HCT116 (cell line): Measurements from ENCODE around the gene AMPD3. TPM values are rescaled to one million over a fixed set of nuclear protein-coding genes. Genes with fewer than 3 reads are reported as not detected.

Experiments used
- ATAC-seq: fragments of 200-7000 bp; cut with Tn5 transposase; 2 replicates; pipeline ENCODE4 v1.9.1; 2020; ENCODE audit warnings: mild to moderate bottlenecking, moderate library complexity
- BruUV-seq: library from RNA; stranded (reverse); fragments of 400-500 nt; replicated peaks from 2 replicates; lab custom pipeline; 2021; lab: Mats Ljungman, UMichigan
- CTCF ChIA-PET: fragments of 300-600 bp; sonication (Branson Sonifier 250); formaldehyde crosslinking; loops from one replicate; lab custom pipeline; 2021; ENCODE audit warnings: antibody characterized with exemption; lab: Charles Lee
- POLR2A ChIA-PET: fragments of 300-600, 350-600 bp; sonication (Branson Sonifier 250); formaldehyde crosslinking; loops from one replicate; lab custom pipeline; 2021; ENCODE audit warnings: antibody characterized with exemption; lab: Charles Lee
- RAD21 ChIA-PET, 2 experiments: fragments of 300-600 bp; sonication (Branson Sonifier 250); formaldehyde crosslinking; loops; one replicate each; lab custom pipeline; 2023; ENCODE audit warnings: low total read pairs in 2 of 2; ENCODE audit not compliant: uncharacterized antibody in 2 of 2, unreplicated experiment in 2 of 2, low non-redundant PET in 1 of 2; lab: Charles Lee
- DNase-seq: peaks from one replicate; pipeline ENCODE4 v3.0.0-alpha.2; 2010; ENCODE audit warnings: low read depth, low spot score
- H2AFZ ChIP-seq: fragments of 200-600 bp; shearing (Covaris generic), sonication (generic); 2 replicates; pipeline ENCODE4 v1.6.1; 2017; ENCODE audit warnings: low read depth, mixed run types, mixed read lengths, antibody characterized with exemption, low read length; ENCODE audit not compliant: poor library complexity, severe bottlenecking
- H3K27ac ChIP-seq: 2 replicates; pipeline ENCODE4 v1.5.1; 2012; ENCODE audit warnings: low read depth, low read length
- H3K27me3 ChIP-seq: fragments of 200-600 bp; sonication (generic); 2 replicates; pipeline ENCODE4 v1.6.1; 2016; ENCODE audit warnings: mixed run types, low read length, mixed read lengths; ENCODE audit not compliant: insufficient read depth
- H3K36me3 ChIP-seq, 2 experiments: fragments of 200-500 bp in 1 of 2; fragments of 200-600 bp in 1 of 2; sonication (Bioruptor generic) in 1 of 2; sonication (generic) in 1 of 2; 2 replicates each; pipeline versions ENCODE4 v1.5.1 to v1.6.1; 2014 to 2016; ENCODE audit warnings: low read length in 2 of 2, inconsistent platforms in 1 of 2, mixed read lengths in 1 of 2, mixed run types in 1 of 2; ENCODE audit not compliant: insufficient read depth in 2 of 2, control insufficient read depth in 1 of 2
- H3K4me1 ChIP-seq, 2 experiments: fragments of 200-600 bp in 1 of 2; sonication (generic) in 1 of 2; 2 replicates each; pipeline versions ENCODE4 v1.5.1 to v1.6.1; 2012 to 2017; ENCODE audit warnings: low read length in 2 of 2, inconsistent platforms in 1 of 2, mild to moderate bottlenecking in 1 of 2, mixed read lengths in 1 of 2, mixed run types in 1 of 2, moderate library complexity in 1 of 2; ENCODE audit not compliant: insufficient read depth in 2 of 2, control insufficient read depth in 1 of 2
- H3K4me2 ChIP-seq: fragments of 200-600 bp; sonication (generic); 2 replicates; pipeline ENCODE4 v1.6.1; 2017; ENCODE audit warnings: mixed run types, low read length, mixed read lengths
- H3K4me3 ChIP-seq, 2 experiments: fragments of 200-600 bp in 1 of 2; sonication (generic) in 1 of 2; replicated peaks in 1 of 2; 2 replicates each; pipeline ENCODE4 v1.5.1; 2011 to 2016; ENCODE audit warnings: low read length in 2 of 2, control low read depth in 1 of 2, low read depth in 1 of 2, mild to moderate bottlenecking in 1 of 2, mixed read lengths in 1 of 2, mixed run types in 1 of 2
- H3K79me2 ChIP-seq: fragments of 200-600 bp; sonication (generic); 2 replicates; pipeline ENCODE4 v1.6.1; 2017; ENCODE audit warnings: mild to moderate bottlenecking, mixed run types, low read length, moderate library complexity, mixed read lengths; ENCODE audit not compliant: insufficient read depth
- H3K9ac ChIP-seq: fragments of 200-600 bp; sonication (generic); 2 replicates; pipeline ENCODE4 v1.6.1; 2016; ENCODE audit warnings: low read length, mixed read lengths
- H3K9me2 ChIP-seq: fragments of 200-600 bp; sonication (generic), shearing (Covaris generic); 2 replicates; pipeline ENCODE4 v1.6.1; 2017; ENCODE audit warnings: mixed run types, mild to moderate bottlenecking, moderate library complexity; ENCODE audit not compliant: insufficient read depth
- H3K9me3 ChIP-seq, 2 experiments: fragments of 200-500 bp in 1 of 2; fragments of 200-600 bp in 1 of 2; sonication (Bioruptor generic) in 1 of 2; sonication (generic) in 1 of 2; 2 replicates each; pipeline ENCODE4 v1.6.1; 2014 to 2017; ENCODE audit warnings: low read length in 2 of 2, mixed read lengths in 2 of 2, inconsistent platforms in 1 of 2, low read depth in 1 of 2, mild to moderate bottlenecking in 1 of 2, mixed run types in 1 of 2, moderate library complexity in 1 of 2; ENCODE audit not compliant: control insufficient read depth in 1 of 2, insufficient read depth in 1 of 2
- H4K20me1 ChIP-seq: fragments of 200-600 bp; sonication (generic), shearing (Covaris generic); 2 replicates; pipeline ENCODE4 v1.6.1; 2017; ENCODE audit warnings: mixed run types, mild to moderate bottlenecking, moderate library complexity; ENCODE audit not compliant: insufficient read depth
- ATF3 ChIP-seq: IDR thresholded peaks from 2 replicates; pipeline ENCODE4 v1.6.1; 2012
- CBX3 ChIP-seq: IDR thresholded peaks from 2 replicates; pipeline ENCODE4 v1.6.1; 2012; ENCODE audit warnings: low read depth
- EGR1 ChIP-seq: IDR thresholded peaks from 2 replicates; pipeline ENCODE4 v1.6.1; 2012; ENCODE audit warnings: low read depth
- ELF1 ChIP-seq: IDR thresholded peaks from 2 replicates; pipeline ENCODE4 v1.6.1; 2012; ENCODE audit warnings: low read depth, borderline replicate concordance
- EZH2 ChIP-seq: fragments of 200-600 bp; sonication (generic); IDR thresholded peaks from 2 replicates; pipeline ENCODE4 v1.6.1; 2017; ENCODE audit warnings: antibody characterized with exemption, mixed run types
- JUND ChIP-seq: IDR thresholded peaks from 2 replicates; pipeline ENCODE4 v1.6.1; 2012
- POLR2AphosphoS5 ChIP-seq: IDR thresholded peaks from 2 replicates; pipeline ENCODE4 v1.6.1; 2011; ENCODE audit warnings: mild to moderate bottlenecking, low read depth, low read length, moderate library complexity
- RAD21 ChIP-seq: IDR thresholded peaks from 2 replicates; pipeline ENCODE4 v1.6.1; 2012; ENCODE audit warnings: low read depth, mild to moderate bottlenecking
- REST ChIP-seq: IDR thresholded peaks from 2 replicates; pipeline ENCODE4 v1.6.1; 2012; ENCODE audit warnings: low read depth
- SIN3A ChIP-seq: IDR thresholded peaks from 2 replicates; pipeline ENCODE4 v1.6.1; 2012; ENCODE audit warnings: low read depth
- SP1 ChIP-seq: IDR thresholded peaks from 2 replicates; pipeline ENCODE4 v1.6.1; 2012; ENCODE audit warnings: low read depth
- SRF ChIP-seq: IDR thresholded peaks from 2 replicates; pipeline ENCODE4 v1.6.1; 2012; ENCODE audit warnings: low read depth
- TCF7L2 ChIP-seq: IDR thresholded peaks from 2 replicates; pipeline ENCODE4 v1.7.0; 2011; ENCODE audit warnings: borderline replicate concordance, inconsistent platforms; ENCODE audit not compliant: insufficient read depth, insufficient read length; ENCODE audit errors: extremely low read depth
- YY1 ChIP-seq: IDR thresholded peaks from 2 replicates; pipeline ENCODE4 v1.6.1; 2011; ENCODE audit warnings: low read length, low read depth, moderate library complexity, mild to moderate bottlenecking; ENCODE audit not compliant: insufficient replicate concordance; ENCODE audit errors: extremely low read depth
- ZFX ChIP-seq: fragments of 450-650 bp; IDR thresholded peaks from 2 replicates; pipeline ENCODE4 v1.6.1; 2017
- intact Hi-C: fragments of 100-400 bp; cut with micrococcal nuclease; formaldehyde crosslinking; loops from 2 replicates; pipeline ENCODE4 v1.10.0; 2022
- total RNA-seq: library from RNA; stranded (reverse); gene quantifications from one replicate; pipeline ENCODE4 v1.2.1, GENCODE V29; 2021; ENCODE audit not compliant: unreplicated experiment

The AMPD3 gene
- total RNA-seq, 1 experiment from 2014 or later, result 25.9 TPM

GRCh38 chr11:10496296-10496936, 41.4 kb downstream of the AMPD3 start (continued):
- TF ChIP-seq ELF1, result no peak
- TF ChIP-seq REST, result no peak
- TF ChIP-seq ATF3, result no peak
- TF ChIP-seq SIN3A, result no peak
- no peak for TF ChIP-seq ZFX
- no peak for TF ChIP-seq RAD21
- TF ChIP-seq TCF7L2, result no peak
- TF ChIP-seq JUND, result no peak
- TF ChIP-seq, all 23 proteins: peak for 0

- H3K36me3 ChIP-seq, result peaks cover 6 to 67% of the 10 kb centered on the region in 2 experiments
- H3K4me3 ChIP-seq, result no peak overlapping the region
- BruUV-seq, result no TSS peak
- RAD21 ChIA-PET, result no interaction called here
- H3K9ac ChIP-seq, result no peak overlapping the region
- intact Hi-C loops, result no loop called here
- no peaks in the 10 kb centered on the region for H3K9me3 ChIP-seq
- no peak overlapping the region for H3K4me2 ChIP-seq
- no peak overlapping the region for H3K27ac ChIP-seq
- no peaks in the 10 kb centered on the region for H3K4me1 ChIP-seq
- no peaks in the 10 kb centered on the region for H4K20me1 ChIP-seq
- H3K27me3 ChIP-seq, result no peaks in the 10 kb centered on the region
- H3K9me2 ChIP-seq, result no peaks in the 10 kb centered on the region
- POLR2A ChIA-PET, result no interaction called here
- no peak for DNase-seq
- 0 out of 2 replicates have a peak, but pooled peaks cover 4% of the 10 kb centered on the region for H3K79me2 ChIP-seq
- ATAC-seq, result no peak
- CTCF ChIA-PET, result no interaction called here
- H2AFZ ChIP-seq, result no peak overlapping the region
- TF ChIP-seq REST (no peak), EGR1 (no peak), ELF1 (no peak), SP1 (no peak), SIN3A (no peak), YY1 (no peak), SRF (no peak), EZH2 (no peak), TCF7L2 (no peak), POLR2AphosphoS5 (no peak), ATF3 (no peak), RAD21 (no peak), JUND (no peak), ZFX (no peak), CBX3 (no peak)
Measured at GRCh38 chr11:10497371-10498021, 42.4 kb downstream of the AMPD3 start.
